Fibroblast of mammary gland (primary cell): Measurements from ENCODE around the gene PIGQ.
A peak's percentile ranks its signal among the peaks of the same experiment; 100 is the strongest.

Source experiments
- DNase-seq: peaks from one replicate; pipeline ENCODE4 v3.0.0-alpha.2; 2010; ENCODE audit warnings: low read depth
- H3K4me3 ChIP-seq: 2 replicates; pipeline ENCODE4 v1.5.1; 2011; ENCODE audit warnings: low read depth, mild to moderate bottlenecking, low read length, moderate library complexity; ENCODE audit not compliant: control insufficient read depth
- TF ChIP-seq, protein P1 (sequence below): conservative IDR thresholded peaks from 2 replicates; pipeline ENCODE4 v1.5.1; 2011; ENCODE audit warnings: low read depth, low read length, inconsistent platforms; ENCODE audit not compliant: control insufficient read depth, insufficient read depth

Gene PIGQ

DNA sequence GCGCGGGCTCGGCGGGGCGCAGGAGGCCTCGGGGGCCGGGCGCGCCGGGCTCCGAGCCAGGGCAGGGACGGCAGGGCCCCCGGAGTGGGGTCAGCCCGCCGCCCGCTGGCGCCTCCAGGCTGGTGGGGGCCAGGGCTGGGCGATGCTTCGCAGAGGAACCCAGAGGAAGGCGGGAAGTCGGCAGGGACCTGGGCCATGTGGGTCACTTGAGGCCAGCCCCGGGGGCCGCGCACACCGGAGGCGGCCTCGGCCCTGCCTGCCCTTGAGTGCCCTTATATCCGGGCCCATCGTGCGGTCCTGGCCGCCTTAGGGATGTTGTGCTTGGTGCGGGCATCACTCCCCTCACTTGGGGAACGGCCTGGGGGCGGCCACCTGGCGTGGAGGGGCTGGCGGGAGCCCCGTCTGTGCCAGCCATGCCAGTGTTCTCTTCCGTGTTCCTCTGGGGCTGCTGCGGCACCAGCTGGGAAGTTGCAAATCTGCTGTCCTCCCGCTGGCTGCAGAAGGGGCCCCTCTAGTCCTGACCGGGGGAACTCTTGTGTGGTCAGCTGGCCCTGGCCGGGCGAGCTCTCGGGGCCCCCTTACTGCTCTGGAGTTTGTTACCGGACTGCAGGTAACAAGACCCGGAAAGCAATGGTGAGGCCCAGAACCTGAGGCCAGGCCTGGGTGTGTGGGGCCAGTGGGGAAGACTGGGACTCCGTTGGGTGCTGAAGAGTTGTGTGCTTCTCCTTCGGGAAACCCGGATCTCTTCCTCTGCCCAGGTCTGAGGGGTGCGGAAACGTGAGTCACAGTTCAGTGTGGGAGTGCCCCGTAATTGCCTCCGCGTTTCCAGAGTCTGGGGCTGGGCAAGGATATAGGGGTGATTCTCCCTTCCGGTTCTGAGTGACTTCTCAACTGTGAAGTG, 41.4 kb upstream of the PIGQ start:
- DNase-seq, result peak; percentile 76
- H3K4me3 ChIP-seq, result peak overlapping the region; percentile 74
- TF ChIP-seq, protein P1, sequence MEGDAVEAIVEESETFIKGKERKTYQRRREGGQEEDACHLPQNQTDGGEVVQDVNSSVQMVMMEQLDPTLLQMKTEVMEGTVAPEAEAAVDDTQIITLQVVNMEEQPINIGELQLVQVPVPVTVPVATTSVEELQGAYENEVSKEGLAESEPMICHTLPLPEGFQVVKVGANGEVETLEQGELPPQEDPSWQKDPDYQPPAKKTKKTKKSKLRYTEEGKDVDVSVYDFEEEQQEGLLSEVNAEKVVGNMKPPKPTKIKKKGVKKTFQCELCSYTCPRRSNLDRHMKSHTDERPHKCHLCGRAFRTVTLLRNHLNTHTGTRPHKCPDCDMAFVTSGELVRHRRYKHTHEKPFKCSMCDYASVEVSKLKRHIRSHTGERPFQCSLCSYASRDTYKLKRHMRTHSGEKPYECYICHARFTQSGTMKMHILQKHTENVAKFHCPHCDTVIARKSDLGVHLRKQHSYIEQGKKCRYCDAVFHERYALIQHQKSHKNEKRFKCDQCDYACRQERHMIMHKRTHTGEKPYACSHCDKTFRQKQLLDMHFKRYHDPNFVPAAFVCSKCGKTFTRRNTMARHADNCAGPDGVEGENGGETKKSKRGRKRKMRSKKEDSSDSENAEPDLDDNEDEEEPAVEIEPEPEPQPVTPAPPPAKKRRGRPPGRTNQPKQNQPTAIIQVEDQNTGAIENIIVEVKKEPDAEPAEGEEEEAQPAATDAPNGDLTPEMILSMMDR, result no peak

DNA sequence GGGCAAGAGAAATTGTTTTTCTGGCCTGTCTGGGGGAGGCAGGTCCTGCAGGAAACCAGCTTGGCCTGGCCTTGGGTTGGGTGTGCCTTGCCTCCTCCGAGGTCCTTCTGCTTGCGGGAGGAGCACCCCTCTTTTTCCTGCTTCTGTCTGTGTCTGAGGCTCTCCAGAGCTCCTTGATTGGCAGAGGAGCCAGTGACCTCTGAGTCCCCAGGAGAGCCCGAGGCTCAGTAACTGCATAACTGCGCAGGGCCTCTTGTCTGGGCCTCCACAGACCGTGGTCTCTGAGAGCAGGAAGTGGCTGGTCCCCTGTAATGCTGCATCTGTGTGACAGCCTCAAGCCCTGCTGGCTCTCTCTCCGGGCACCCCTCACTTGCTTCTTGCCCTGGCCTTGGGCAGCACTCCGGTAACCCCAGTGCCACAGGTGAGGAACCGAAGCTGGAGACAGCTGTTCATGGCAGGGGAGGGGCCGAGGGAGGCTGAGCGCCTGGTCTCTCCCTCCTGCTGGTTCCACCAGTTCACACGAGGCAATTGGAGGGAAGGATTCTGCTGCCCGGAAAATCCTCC, 40.7 kb upstream of the PIGQ start:
- peak; percentile 7 for DNase-seq
- TF ChIP-seq, protein P1, result no peak
- peak overlapping the region; percentile 74 for H3K4me3 ChIP-seq

DNA sequence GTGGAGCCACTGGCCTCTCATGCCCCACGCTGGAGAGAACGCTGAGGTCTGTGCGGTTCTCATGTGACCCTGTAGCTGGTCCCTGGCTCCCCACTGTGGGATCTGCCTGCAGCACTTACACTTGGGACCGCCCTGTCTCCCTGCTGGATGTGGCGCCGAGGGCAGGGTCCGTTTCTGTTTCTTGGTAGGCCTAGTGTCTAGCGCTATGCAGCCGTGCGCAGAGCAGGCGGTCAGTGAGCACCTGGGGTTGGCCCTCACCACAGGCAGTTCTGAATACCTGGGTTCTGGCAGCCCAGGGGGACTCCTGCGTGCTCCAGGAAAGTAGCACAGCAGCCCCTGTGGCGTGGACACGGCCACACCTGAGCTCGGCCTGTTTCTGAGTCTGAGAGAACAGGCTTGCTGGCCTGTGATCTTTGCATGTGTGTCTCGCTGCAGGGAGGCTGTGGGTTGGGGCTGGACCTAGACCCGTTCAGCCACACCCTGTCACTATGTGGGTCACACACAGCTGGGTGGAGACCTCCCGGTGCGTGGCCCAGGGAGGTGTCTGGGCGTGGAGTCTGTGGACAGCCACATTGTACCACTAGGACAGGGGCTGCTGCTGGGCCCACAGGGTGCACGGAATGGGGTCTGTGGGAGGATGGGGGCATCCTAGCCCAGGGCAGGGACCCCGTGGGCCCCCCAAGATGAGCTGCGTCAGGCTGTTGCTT, 39.5 kb upstream of the PIGQ start:
- TF ChIP-seq, protein P1, result no peak
- DNase-seq, result no peak
- H3K4me3 ChIP-seq, result no peak overlapping the region

DNA sequence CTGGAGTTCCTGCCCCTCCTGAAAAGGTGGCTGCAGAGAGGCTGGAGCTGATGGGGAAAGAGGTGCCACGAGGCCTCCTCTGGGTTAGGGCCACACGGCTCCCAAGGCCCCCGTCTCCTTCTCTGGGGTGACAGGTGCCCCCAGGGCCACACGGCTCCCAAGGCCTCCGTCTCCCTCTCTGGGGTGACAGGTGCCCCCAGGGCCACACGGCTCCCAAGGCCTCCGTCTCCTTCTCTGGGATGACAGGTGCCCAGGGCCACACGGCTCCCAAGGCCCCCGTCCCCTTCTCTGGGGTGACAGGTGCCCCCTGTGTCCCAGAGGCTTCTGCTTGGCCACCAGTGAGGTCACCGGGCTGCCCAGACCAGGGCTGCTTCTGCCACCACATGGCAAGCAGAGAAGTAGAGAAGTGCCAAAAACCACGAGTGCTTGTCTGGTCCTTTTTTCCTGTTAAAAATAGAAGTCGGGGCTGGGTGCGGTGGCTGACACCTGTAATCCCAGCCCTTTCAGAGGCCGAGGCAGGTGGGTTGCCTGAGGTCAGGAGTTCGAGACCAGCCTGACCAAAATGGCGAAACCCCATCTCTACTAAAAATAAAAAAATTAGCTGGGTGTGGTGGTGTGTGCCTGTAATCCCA, 38.2 kb upstream of the PIGQ start:
- TF ChIP-seq, protein P1, result no peak
- no peak overlapping the region for H3K4me3 ChIP-seq
- DNase-seq, result no peak

DNA sequence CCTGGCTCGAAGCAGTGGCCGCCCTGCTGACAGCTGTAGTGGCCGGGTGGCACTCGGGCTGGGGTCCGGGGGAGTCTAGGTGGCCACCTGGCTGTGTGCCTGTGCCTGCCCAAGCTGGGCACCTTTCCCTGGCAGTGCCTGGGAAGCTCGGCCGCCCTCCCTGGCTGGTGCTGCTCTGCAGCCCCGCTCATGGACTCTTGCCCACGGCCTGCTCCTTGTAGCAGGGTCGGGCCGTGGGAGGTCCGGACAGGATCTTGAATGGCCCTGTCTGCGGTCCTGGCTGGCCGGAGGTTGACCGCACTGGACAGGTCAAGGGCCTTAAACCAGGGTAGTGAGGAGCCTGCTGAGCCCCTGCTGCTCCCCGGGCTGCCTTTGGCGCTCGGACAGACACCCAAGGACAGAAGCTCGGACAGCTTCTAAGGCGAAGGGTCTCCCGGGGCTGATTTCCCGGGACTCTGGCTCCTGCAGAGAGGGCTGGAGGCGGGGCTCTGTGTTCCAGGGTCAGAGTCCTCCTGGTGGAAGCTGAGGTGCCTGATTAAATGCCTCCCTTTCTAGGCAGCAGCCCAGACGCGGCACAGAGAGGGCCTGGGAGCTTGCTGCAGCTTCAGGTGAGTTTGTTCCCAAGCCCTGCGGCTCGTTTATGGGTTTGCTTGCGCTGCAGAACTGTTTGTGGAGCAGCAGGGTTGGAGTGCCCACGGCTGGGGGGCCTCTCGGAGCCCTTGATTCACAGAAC, 36.2 kb upstream of the PIGQ start:
- TF ChIP-seq, protein P1, result no peak
- H3K4me3 ChIP-seq, result no peak overlapping the region
- DNase-seq, result peak; percentile 10

DNA sequence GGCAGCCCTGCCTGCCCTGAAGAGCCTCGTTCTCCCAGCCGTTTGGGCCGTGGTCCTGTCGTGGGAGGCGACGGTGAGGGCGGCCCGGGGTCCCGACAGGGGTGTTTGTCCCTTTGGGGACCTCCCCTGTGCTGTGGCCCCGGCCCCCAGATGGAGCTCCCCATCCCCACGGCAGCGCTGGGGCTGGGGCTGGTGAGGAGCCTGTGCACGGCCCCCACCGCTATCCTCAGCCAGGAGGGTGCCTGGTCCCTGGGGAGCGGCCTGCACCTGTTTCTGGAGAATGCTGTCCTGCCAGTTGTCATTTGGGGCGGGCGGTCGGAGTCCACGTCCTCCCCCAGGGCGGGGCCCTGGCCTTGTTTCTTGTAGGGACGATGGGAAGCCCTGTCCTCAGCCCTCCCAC, 35.6 kb upstream of the PIGQ start:
- DNase-seq, result no peak
- no peak overlapping the region for H3K4me3 ChIP-seq
- TF ChIP-seq, protein P1, result no peak
